WI38 (cell line): ENCODE results near the gene RCOR3.

Experiments
- H3K4me3 ChIP-seq: 2 replicates; pipeline ENCODE4 v1.5.1; 2011; ENCODE audit warnings: low read depth, mild to moderate bottlenecking, control low read depth, low read length
- TF ChIP-seq, protein P1 (sequence below): IDR thresholded peaks from 2 replicates; pipeline ENCODE4 v1.5.1; 2012; ENCODE audit warnings: low read depth, mild to moderate bottlenecking, control low read depth, low read length

The RCOR3 gene

DNA sequence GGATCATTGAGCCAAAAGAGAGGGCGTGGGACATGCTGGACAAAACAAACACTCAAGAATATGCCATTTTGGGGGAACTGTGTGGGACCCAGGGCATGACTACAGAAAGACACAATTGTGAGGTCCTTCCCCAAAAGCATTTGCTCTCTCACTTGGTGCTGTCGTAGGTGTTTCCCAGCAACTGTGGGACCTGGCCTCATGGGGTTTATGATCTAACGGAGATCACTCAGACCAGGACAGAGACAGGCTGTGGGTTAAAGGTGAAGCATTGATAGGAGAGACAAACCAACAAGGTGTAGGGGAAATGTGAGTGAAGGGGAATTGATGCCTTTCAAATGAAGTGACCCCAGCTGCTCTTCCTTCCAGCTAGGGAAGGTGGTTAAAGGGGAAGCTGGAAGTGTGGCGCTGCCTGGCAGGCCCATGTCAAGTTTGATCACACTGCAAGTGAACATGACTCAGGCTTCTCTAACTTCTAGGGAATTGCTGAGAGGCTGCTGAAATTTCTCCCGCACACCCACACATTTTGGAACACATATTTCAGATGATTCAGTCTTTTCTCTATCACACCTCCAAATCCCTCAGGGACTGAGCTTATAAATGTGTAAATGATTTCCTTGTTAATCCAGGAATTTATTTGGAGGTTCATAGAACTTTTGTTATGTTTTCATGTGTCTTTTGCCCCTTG, 97.7 kb downstream of the RCOR3 start:
- TF ChIP-seq, protein P1, sequence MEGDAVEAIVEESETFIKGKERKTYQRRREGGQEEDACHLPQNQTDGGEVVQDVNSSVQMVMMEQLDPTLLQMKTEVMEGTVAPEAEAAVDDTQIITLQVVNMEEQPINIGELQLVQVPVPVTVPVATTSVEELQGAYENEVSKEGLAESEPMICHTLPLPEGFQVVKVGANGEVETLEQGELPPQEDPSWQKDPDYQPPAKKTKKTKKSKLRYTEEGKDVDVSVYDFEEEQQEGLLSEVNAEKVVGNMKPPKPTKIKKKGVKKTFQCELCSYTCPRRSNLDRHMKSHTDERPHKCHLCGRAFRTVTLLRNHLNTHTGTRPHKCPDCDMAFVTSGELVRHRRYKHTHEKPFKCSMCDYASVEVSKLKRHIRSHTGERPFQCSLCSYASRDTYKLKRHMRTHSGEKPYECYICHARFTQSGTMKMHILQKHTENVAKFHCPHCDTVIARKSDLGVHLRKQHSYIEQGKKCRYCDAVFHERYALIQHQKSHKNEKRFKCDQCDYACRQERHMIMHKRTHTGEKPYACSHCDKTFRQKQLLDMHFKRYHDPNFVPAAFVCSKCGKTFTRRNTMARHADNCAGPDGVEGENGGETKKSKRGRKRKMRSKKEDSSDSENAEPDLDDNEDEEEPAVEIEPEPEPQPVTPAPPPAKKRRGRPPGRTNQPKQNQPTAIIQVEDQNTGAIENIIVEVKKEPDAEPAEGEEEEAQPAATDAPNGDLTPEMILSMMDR: no peak
- no peak overlapping the region for H3K4me3 ChIP-seq

DNA sequence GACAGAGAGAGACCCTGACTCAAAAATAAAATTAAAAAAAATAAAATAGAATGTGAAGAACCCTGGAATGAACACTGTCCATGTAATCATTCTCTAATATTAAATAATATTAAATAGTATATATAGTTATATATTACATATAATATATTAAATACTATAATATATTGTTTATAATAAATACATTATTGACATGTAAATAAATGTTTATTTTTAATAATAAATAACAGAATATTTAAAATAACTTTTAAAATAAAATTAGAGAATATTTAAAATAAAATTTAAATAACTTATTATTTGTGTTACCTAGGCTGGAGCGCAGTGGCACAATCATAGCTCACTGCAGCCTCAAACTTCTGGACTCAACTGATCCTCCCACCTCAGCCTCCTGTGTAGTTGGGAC, 99.5 kb downstream of the RCOR3 start:
- TF ChIP-seq, protein P1: no peak
- H3K4me3 ChIP-seq: no peak overlapping the region

DNA sequence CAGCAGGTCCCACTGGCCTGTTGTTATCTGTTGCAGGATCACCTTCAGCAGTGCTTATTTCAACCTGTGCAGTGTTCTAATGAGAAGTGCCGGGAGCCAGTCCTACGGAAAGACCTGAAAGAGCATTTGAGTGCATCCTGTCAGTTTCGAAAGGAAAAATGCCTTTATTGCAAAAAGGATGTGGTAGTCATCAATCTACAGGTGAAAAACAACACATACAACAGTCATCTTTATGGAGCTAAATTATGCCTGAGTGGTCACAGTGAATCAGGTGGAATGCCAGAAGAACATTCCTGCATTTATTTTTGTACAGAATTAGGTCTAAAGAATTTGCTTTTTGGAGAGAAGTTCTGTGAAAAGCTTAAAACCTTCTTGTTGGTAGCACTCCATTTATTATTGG, 100.7 kb downstream of the RCOR3 start:
- no peak overlapping the region for H3K4me3 ChIP-seq
- TF ChIP-seq, protein P1: no peak

DNA sequence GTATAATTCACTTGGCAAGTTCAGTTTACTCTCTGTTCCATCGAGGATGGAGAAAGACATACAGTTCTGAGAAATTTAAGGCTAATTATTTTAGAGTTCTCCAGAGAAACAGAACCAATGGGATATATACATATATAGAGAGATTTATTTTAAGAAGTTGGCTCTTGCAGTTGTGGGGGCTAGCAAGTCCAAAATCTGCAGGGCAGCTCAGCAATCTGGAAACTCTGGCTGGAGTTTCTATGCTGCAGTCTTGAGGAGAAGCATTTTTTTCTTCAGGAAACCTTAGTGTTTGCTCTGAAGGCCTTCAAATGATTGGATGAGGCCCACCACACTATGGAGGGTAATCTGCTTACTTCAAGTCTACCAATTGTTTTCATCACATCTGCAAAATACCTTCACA, 102.0 kb downstream of the RCOR3 start:
- TF ChIP-seq, protein P1: no peak
- no peak overlapping the region for H3K4me3 ChIP-seq
